ENCODE results near the gene ASPSCR1.
A peak's percentile ranks its signal among the peaks of the same experiment; 100 is the strongest.

The ASPSCR1 gene

GRCh38 chr17:82039695-82040299 lies 62.4 kb downstream of the ASPSCR1 start:
- Mint-ChIP-seq H3K9me3 (no peaks in the 10 kb centered on the region), H3K4me3 (no peak overlapping the region), H3K27ac (peak overlapping the region; percentile 35), H3K4me1 (peaks cover 28% of the 10 kb centered on the region), H3K27me3 (no peaks in the 10 kb centered on the region), H3K36me3 (no peaks in the 10 kb centered on the region)

- no peak overlapping the region for H3K27ac Mint-ChIP-seq
- no peak overlapping the region for H3K4me3 Mint-ChIP-seq
- H3K27me3 Mint-ChIP-seq: no peaks in the 10 kb centered on the region
- no peaks in the 10 kb centered on the region for H3K36me3 Mint-ChIP-seq
- H3K9me3 Mint-ChIP-seq: no peaks in the 10 kb centered on the region
- H3K4me1 Mint-ChIP-seq: peaks cover 14% of the 10 kb centered on the region
Observed at GRCh38 chr17:82041144-82041814, 63.9 kb downstream of the ASPSCR1 start.

GRCh38 chr17:82042649-82043048 lies 65.2 kb downstream of the ASPSCR1 start:
- H3K27ac Mint-ChIP-seq: no peak overlapping the region
- H3K9me3 Mint-ChIP-seq: no peaks in the 10 kb centered on the region
- peaks cover 13% of the 10 kb centered on the region for H3K4me1 Mint-ChIP-seq
- H3K4me3 Mint-ChIP-seq: no peak overlapping the region
- H3K36me3 Mint-ChIP-seq: no peaks in the 10 kb centered on the region
- H3K27me3 Mint-ChIP-seq: no peaks in the 10 kb centered on the region

- no peaks in the 10 kb centered on the region for H3K27me3 Mint-ChIP-seq
- H3K36me3 Mint-ChIP-seq: no peaks in the 10 kb centered on the region
- no peak overlapping the region for H3K4me3 Mint-ChIP-seq
- H3K27ac Mint-ChIP-seq: no peak overlapping the region
- no peaks in the 10 kb centered on the region for H3K9me3 Mint-ChIP-seq
- peaks cover 8% of the 10 kb centered on the region for H3K4me1 Mint-ChIP-seq
Observed at GRCh38 chr17:82043507-82043906, 66.1 kb downstream of the ASPSCR1 start.

- H3K27me3 Mint-ChIP-seq: no peaks in the 10 kb centered on the region
Observed at GRCh38 chr17:82045936-82046484, 68.6 kb downstream of the ASPSCR1 start.

GRCh38 chr17:82046903-82047302 lies 69.5 kb downstream of the ASPSCR1 start:
- Mint-ChIP-seq H3K27ac (no peak overlapping the region), H3K4me3 (no peak overlapping the region), H3K4me1 (peaks cover 10% of the 10 kb centered on the region)

More at GRCh38 chr17:82045936-82046484, 68.6 kb downstream of the ASPSCR1 start:
- Mint-ChIP-seq H3K36me3 (no peaks in the 10 kb centered on the region), H3K27ac (no peak overlapping the region), H3K9me3 (no peaks in the 10 kb centered on the region), H3K4me1 (peaks cover 10% of the 10 kb centered on the region), H3K4me3 (no peak overlapping the region)

GRCh38 chr17:82047379-82047778 lies 70.0 kb downstream of the ASPSCR1 start:
- no peak overlapping the region for H3K4me3 Mint-ChIP-seq
- peaks cover 10% of the 10 kb centered on the region for H3K4me1 Mint-ChIP-seq
- H3K9me3 Mint-ChIP-seq: no peaks in the 10 kb centered on the region
- H3K27ac Mint-ChIP-seq: no peak overlapping the region
- no peaks in the 10 kb centered on the region for H3K27me3 Mint-ChIP-seq
- H3K36me3 Mint-ChIP-seq: no peaks in the 10 kb centered on the region

More at GRCh38 chr17:82046903-82047302, 69.5 kb downstream of the ASPSCR1 start:
- no peaks in the 10 kb centered on the region for H3K27me3 Mint-ChIP-seq
- H3K9me3 Mint-ChIP-seq: no peaks in the 10 kb centered on the region
- no peaks in the 10 kb centered on the region for H3K36me3 Mint-ChIP-seq

GRCh38 chr17:82047914-82048570 lies 70.6 kb downstream of the ASPSCR1 start:
- Mint-ChIP-seq H3K4me1 (peaks cover 10% of the 10 kb centered on the region), H3K27ac (no peak overlapping the region), H3K4me3 (no peak overlapping the region), H3K27me3 (no peaks in the 10 kb centered on the region), H3K9me3 (no peaks in the 10 kb centered on the region), H3K36me3 (no peaks in the 10 kb centered on the region)

- peaks cover 14% of the 10 kb centered on the region for H3K4me1 Mint-ChIP-seq
- no peaks in the 10 kb centered on the region for H3K36me3 Mint-ChIP-seq
- H3K9me3 Mint-ChIP-seq: no peaks in the 10 kb centered on the region
- no peaks in the 10 kb centered on the region for H3K27me3 Mint-ChIP-seq
- H3K27ac Mint-ChIP-seq: peak overlapping the region; percentile 51
- H3K4me3 Mint-ChIP-seq: no peak overlapping the region
Observed at GRCh38 chr17:82048571-82048971, 71.1 kb downstream of the ASPSCR1 start.

GRCh38 chr17:82049106-82049505 lies 71.7 kb downstream of the ASPSCR1 start:
- Mint-ChIP-seq H3K27me3 (no peaks in the 10 kb centered on the region), H3K9me3 (no peaks in the 10 kb centered on the region), H3K27ac (no peak overlapping the region), H3K36me3 (no peaks in the 10 kb centered on the region), H3K4me1 (peaks cover 14% of the 10 kb centered on the region), H3K4me3 (no peak overlapping the region)

GRCh38 chr17:82049521-82049971 lies 72.1 kb downstream of the ASPSCR1 start:
- peaks cover 14% of the 10 kb centered on the region for H3K4me1 Mint-ChIP-seq
- no peaks in the 10 kb centered on the region for H3K9me3 Mint-ChIP-seq
- H3K27me3 Mint-ChIP-seq: no peaks in the 10 kb centered on the region
- H3K36me3 Mint-ChIP-seq: no peaks in the 10 kb centered on the region
- no peak overlapping the region for H3K27ac Mint-ChIP-seq
- no peak overlapping the region for H3K4me3 Mint-ChIP-seq

- Mint-ChIP-seq H3K4me3 (peak overlapping the region; percentile 87), H3K4me1 (peaks cover 14% of the 10 kb centered on the region), H3K27me3 (no peaks in the 10 kb centered on the region), H3K27ac (no peak overlapping the region), H3K36me3 (no peaks in the 10 kb centered on the region), H3K9me3 (no peaks in the 10 kb centered on the region)
Observed at GRCh38 chr17:82050152-82050760, 72.8 kb downstream of the ASPSCR1 start.

GRCh38 chr17:82050761-82051641 lies 73.6 kb downstream of the ASPSCR1 start:
- Mint-ChIP-seq H3K36me3 (no peaks in the 10 kb centered on the region), H3K27ac (no peak overlapping the region), H3K4me1 (peaks cover 14% of the 10 kb centered on the region), H3K27me3 (no peaks in the 10 kb centered on the region), H3K4me3 (peak overlapping the region; percentile 87), H3K9me3 (no peaks in the 10 kb centered on the region)

GRCh38 chr17:82051776-82052637 lies 74.6 kb downstream of the ASPSCR1 start, which contains the start of the genes GPS1 and RFNG:
TSS of gene GPS1 (plus strand) at chr17:82051898. CDS start at chr17:82051932, 34 bp downstream.
TSS of gene RFNG (minus strand) at chr17:82051811. CDS start at chr17:82051766, 45 bp downstream.
- Mint-ChIP-seq H3K36me3 (no peaks in the 10 kb centered on the region), H3K9me3 (no peaks in the 10 kb centered on the region), H3K4me1 (peaks cover 14% of the 10 kb centered on the region), H3K27ac (peak within 1 kb of the TSS; percentile 51), H3K27me3 (no peaks in the 10 kb centered on the region), H3K4me3 (peak within 1 kb of the TSS; percentile 87)
